ENCODE measurements around the gene FSTL4. TPM values are rescaled to one million over a fixed set of nuclear protein-coding genes. Genes with fewer than 3 reads are reported as not detected.

FSTL4 gene
- total RNA-seq, 6 donors from 2014 or later, result 0.49 to 4.6 (median 1.1) TPM

GRCh38 chr5:133613184-133613583 lies 843 bp upstream of the FSTL4 start:
- 68 to 80% methylated on average over 5 of the region's 5 CpGs for WGBS, 2 donors
- H3K4me1 ChIP-seq, result peaks cover 16 to 24% (median 20%) of the 10 kb centered on the region in 4 donors

GRCh38 chr5:133611357-133612248 lies 738 bp downstream of the FSTL4 start:
- peak in 1 of 2 donors; percentile 81 for DNase-seq
- peak; percentile 16 to 17 for ATAC-seq (ENCODE audit: low FRiP score in 2 of 2)
- no peaks in the 10 kb centered on the region for H3K36me3 ChIP-seq
- peaks cover 16 to 24% (median 20%) of the 10 kb centered on the region in 4 donors for H3K4me1 ChIP-seq
- H3K4me3 ChIP-seq, result peak overlapping the region; percentile 36 to 60 (median 52)
- no peak for TF ChIP-seq POLR2AphosphoS5 (IDR thresholded peaks at IDR 0.05)
- TF ChIP-seq EP300 (IDR thresholded peaks at IDR 0.05), result no peak
- no peak for TF ChIP-seq POLR2A (IDR thresholded peaks at IDR 0.05)
- no peak for TF ChIP-seq CTCF (IDR thresholded peaks at IDR 0.05)
- no peaks in the 10 kb centered on the region for H3K9me3 ChIP-seq
- H3K27me3 ChIP-seq, result peaks cover 0 to 24% (median 12%) of the 10 kb centered on the region in 4 donors
- H3K27ac ChIP-seq, result no peak overlapping the region
- WGBS, 2 donors, result 4% methylated on average over 33 of the region's 91 CpGs; no CpG with 5 or more reads in 1 of the 2 donors

More at GRCh38 chr5:133613184-133613583, 843 bp upstream of the FSTL4 start:
- Histone ChIP-seq H3K27me3 (peaks cover 0 to 24% (median 12%) of the 10 kb centered on the region in 4 donors), H3K4me3 (no peak overlapping the region), H3K36me3 (no peaks in the 10 kb centered on the region), H3K27ac (no peak overlapping the region), H3K9me3 (no peaks in the 10 kb centered on the region)
- TF ChIP-seq EP300 (IDR thresholded peaks at IDR 0.05), result no peak
- TF ChIP-seq CTCF (IDR thresholded peaks at IDR 0.05), result no peak
- TF ChIP-seq POLR2AphosphoS5 (IDR thresholded peaks at IDR 0.05), result no peak
- TF ChIP-seq POLR2A (IDR thresholded peaks at IDR 0.05), result no peak
- ATAC-seq (ENCODE audit: low FRiP score in 2 of 2) (no peak), DNase-seq (no peak)

GRCh38 chr5:133610489-133611356 lies 1.6 kb downstream of the FSTL4 start:
- peak overlapping the region in 3 of 4 donors; percentile 47 to 60 (median 56) for H3K4me3 ChIP-seq
- 13 to 15% methylated on average over 15 to 48 of the region's 57 CpGs for WGBS, 2 donors
- DNase-seq, result peak; percentile 77 to 94
- ATAC-seq (ENCODE audit: low FRiP score in 2 of 2), result peak; percentile 90 to 92
- TF ChIP-seq CTCF (IDR thresholded peaks at IDR 0.05) (peak; percentile 34 to 68 (median 48)), POLR2AphosphoS5 (IDR thresholded peaks at IDR 0.05) (no peak)
- peaks cover 0 to 24% (median 12%) of the 10 kb centered on the region in 4 donors for H3K27me3 ChIP-seq
- no peaks in the 10 kb centered on the region for H3K36me3 ChIP-seq
- peaks cover 18 to 30% (median 21%) of the 10 kb centered on the region in 4 donors for H3K4me1 ChIP-seq
- H3K27ac ChIP-seq, result no peak overlapping the region
- H3K9me3 ChIP-seq, result no peaks in the 10 kb centered on the region

GRCh38 chr5:133607451-133607850 lies 4.9 kb downstream of the FSTL4 start:
- WGBS, 2 donors, result 55 to 72% methylated on average over 6 of the region's 6 CpGs
- Histone ChIP-seq H3K27ac (no peak overlapping the region), H3K4me3 (no peak overlapping the region), H3K4me1 (peaks cover 15 to 25% (median 18%) of the 10 kb centered on the region in 4 donors), H3K36me3 (no peaks in the 10 kb centered on the region), H3K27me3 (peaks cover 0 to 13% (median 11%) of the 10 kb centered on the region in 4 donors), H3K9me3 (no peaks in the 10 kb centered on the region)
- DNase-seq (no peak), ATAC-seq (ENCODE audit: low FRiP score in 2 of 2) (no peak)
- no peak for TF ChIP-seq EP300 (IDR thresholded peaks at IDR 0.05)
- no peak for TF ChIP-seq CTCF (IDR thresholded peaks at IDR 0.05)
- TF ChIP-seq POLR2A (IDR thresholded peaks at IDR 0.05), result no peak
- TF ChIP-seq POLR2AphosphoS5 (IDR thresholded peaks at IDR 0.05), result no peak

Measured in upper lobe of left lung (tissue), 6 donors.